ENCODE results near the gene RPL5. TPM values are rescaled to one million over a fixed set of nuclear protein-coding genes. Genes with fewer than 3 reads are reported as not detected.

RPL5 gene
- total and polyA plus RNA-seq, 2 of the 4 experiments (the other 2 are of a cell fraction): 1,406 to 1,679 TPM

- TF ChIP-seq MXI1 (IDR thresholded peaks at IDR 0.05; ENCODE audit: borderline replicate concordance, low read depth, low read length): no peak
- no peak for TF ChIP-seq CHD1 (IDR thresholded peaks at IDR 0.05; ENCODE audit: low read depth, low read length)
- no peak for TF ChIP-seq POLR2A (IDR thresholded peaks at IDR 0.05; ENCODE audit: low read depth, low read length)
- no peak for TF ChIP-seq NFE2L2 (IDR thresholded peaks at IDR 0.05; ENCODE audit: low read depth, low read length)
- no peak for TF ChIP-seq BHLHE40 (IDR thresholded peaks at IDR 0.05; ENCODE audit: low read depth, low read length)
- no peak for TF ChIP-seq ELK1 (IDR thresholded peaks at IDR 0.05; ENCODE audit: borderline replicate concordance, low read depth, low read length)
- TF ChIP-seq RAD21 (IDR thresholded peaks at IDR 0.05; ENCODE audit: low read length): no peak
- no peak for TF ChIP-seq USF2 (IDR thresholded peaks at IDR 0.05; ENCODE audit: low read depth, low read length)
- TF ChIP-seq MAFK (IDR thresholded peaks at IDR 0.05; ENCODE audit: low read depth, low read length): no peak
- H3K4me3 ChIP-seq (ENCODE audit: insufficient read depth, low read depth, low read length): no peak overlapping the region
- DNase-seq (no peak), ATAC-seq (ENCODE audit: low read depth) (no peak)
- H3K18ac ChIP-seq (ENCODE audit: low read depth, low read length): no peak overlapping the region
- H4K8ac ChIP-seq (ENCODE audit: low read depth in 2 of 2, low read length in 2 of 2): no peak overlapping the region
- in situ Hi-C loops (cut with MboI; ENCODE audit: low sequenced_read_pairs): no loop called here
- no peak overlapping the region for H2BK5ac ChIP-seq (ENCODE audit: low read depth, low read length, poor library complexity, severe bottlenecking)
- no peak overlapping the region for H3K4me2 ChIP-seq (ENCODE audit: low read depth, low read length)
- no peak overlapping the region for H4K91ac ChIP-seq (ENCODE audit: insufficient read depth, low read depth, low read length)
- intact Hi-C loops (cut with micrococcal nuclease): no loop called here
- H3K4ac ChIP-seq (ENCODE audit: low read depth, low read length): no peak overlapping the region
- CTCF ChIA-PET: interaction anchor here (1.6 kb wide), 1 partner anchor 9 kb away, joined by 4 read pairs; no protein-coding TSS in a partner anchor
- H2AK9ac ChIP-seq (replicated peaks; ENCODE audit: low read depth, low read length, poor library complexity): no peak overlapping the region
- H2BK15ac ChIP-seq (ENCODE audit: low read depth, low read length): no peak overlapping the region
- dilution Hi-C loops (cut with HindIII; ENCODE audit: low sequenced_read_pairs, unreplicated experiment): no loop called here
- H2BK20ac ChIP-seq (ENCODE audit: low read depth, low read length): no peak overlapping the region
- POLR2A ChIA-PET (ENCODE audit: unreplicated experiment): no interaction called here
- no peak overlapping the region for H3K9ac ChIP-seq (ENCODE audit: low read depth, low read length)
- H3K4me1 ChIP-seq (ENCODE audit: control insufficient read depth, insufficient read depth, low read length): no peaks in the 10 kb centered on the region
- H3K56ac ChIP-seq (ENCODE audit: extremely low read depth, insufficient read depth, low read length): no peak overlapping the region
- H4K5ac ChIP-seq (ENCODE audit: low read depth, low read length): no peak overlapping the region
- H2AK5ac ChIP-seq (ENCODE audit: low read depth, low read length): no peak overlapping the region
- H2AFZ ChIP-seq (replicated peaks; ENCODE audit: low read length, poor library complexity): no peak overlapping the region
- no peak overlapping the region for H3K14ac ChIP-seq (replicated peaks; ENCODE audit: low read depth, low read length)
- no peak overlapping the region for H3K27ac ChIP-seq (ENCODE audit: insufficient read depth, low read length)
- no peak overlapping the region for H2BK120ac ChIP-seq (ENCODE audit: low read depth, low read length)
- H3K9me3 ChIP-seq (ENCODE audit: control insufficient read depth, insufficient read depth, low read length): 0 out of 2 replicates have a peak, but pooled peaks cover 2% of the 10 kb centered on the region
- peaks cover 0 to 7% of the 10 kb centered on the region in 2 experiments; a peak in 2 of 4 replicates for H3K79me1 ChIP-seq (ENCODE audit: low read depth in 1 of 2, low read length in 2 of 2)
- H3K9me1 ChIP-seq (ENCODE audit: insufficient read depth, low read length): peaks cover 4% of the 10 kb centered on the region; the same call in 1 of the 2 replicates
- H3K23ac ChIP-seq (ENCODE audit: low read depth, low read length): no peak overlapping the region
- no TSS peak for BruUV-seq (replicated peaks)
- H4K20me1 ChIP-seq (ENCODE audit: insufficient read depth, low read length): 0 out of 2 replicates have a peak, but pooled peaks cover 3% of the 10 kb centered on the region
- H3K27me3 ChIP-seq (ENCODE audit: control insufficient read depth, insufficient read depth, low read length): no peaks in the 10 kb centered on the region
- WGBS, 2 experiments (ENCODE audit: extremely low coverage in 2 of 2, insufficient read length in 1 of 2): no CpG with 5 or more reads among the region's 2 CpGs
- no peaks in the 10 kb centered on the region for H3K36me3 ChIP-seq (ENCODE audit: control insufficient read depth, insufficient read depth, low read length)
Observed at GRCh38 chr1:92886886-92887419, 55.1 kb downstream of the RPL5 start.

All from IMR-90 (cell line).